T-cell (primary cell): ENCODE measurements around the gene IL1RL2. TPM values are rescaled to one million over a fixed set of nuclear protein-coding genes. Genes with fewer than 3 reads are reported as not detected.

ENCODE experiments used
- ATAC-seq, 4 experiments: fragments of 200-7000 bp in 3 of 4; fragments of 150-1000 bp in 1 of 4; cut with Tn5 transposase; replicated peaks in 1 of 4; 1 replicate in 3 of 4; 2 replicates in 1 of 4; pipeline ENCODE4 v1.10.0; 2021; ENCODE audit warnings: moderate library complexity in 3 of 4, mild to moderate bottlenecking in 2 of 4, moderate number of reproducible peaks in 1 of 4
- CTCF ChIA-PET, 2 donors: fragments of 300-600 bp; sonication (Branson Sonifier 250); formaldehyde crosslinking; loops; one replicate each; lab custom pipeline; 2022; ENCODE audit warnings: antibody characterized with exemption in 2 of 2; lab: Charles Lee
- POLR2A ChIA-PET, 2 donors: fragments of 300-600 bp; sonication (Branson Sonifier 250); formaldehyde crosslinking; loops; one replicate each; lab custom pipeline; 2022; ENCODE audit warnings: antibody characterized with exemption in 2 of 2; lab: Charles Lee
- DNase-seq, 35 experiments: peaks; one replicate each; pipeline versions ENCODE4 v3.0.0 to v3.0.0-alpha.2; 2013 to 2023
- H3K27ac ChIP-seq: one replicate; pipeline ENCODE4 v1.5.1; 2013; ENCODE audit warnings: low read length
- H3K27me3 ChIP-seq, 2 experiments: replicated peaks in 1 of 2; 1 replicate in 1 of 2; 2 replicates in 1 of 2; pipeline versions ENCODE4 v1.6.1 to v1.7.0; 2013; ENCODE audit warnings: low read length in 1 of 2, mixed read lengths in 1 of 2; ENCODE audit not compliant: control insufficient read depth in 2 of 2, insufficient read depth in 2 of 2; ENCODE audit errors: extremely low read depth in 1 of 2
- H3K36me3 ChIP-seq, 2 donors: 1 replicate in 1 of 2; 2 replicates in 1 of 2; pipeline versions ENCODE4 v1.6.1 to v1.7.0; 2013; ENCODE audit warnings: low read length in 1 of 2; ENCODE audit not compliant: control insufficient read depth in 2 of 2, insufficient read depth in 1 of 2; ENCODE audit errors: extremely low read depth in 1 of 2
- H3K4me1 ChIP-seq, 2 experiments: 1 replicate in 1 of 2; 2 replicates in 1 of 2; pipeline versions ENCODE4 v1.6.1 to v1.7.0; 2013; ENCODE audit warnings: low read length in 2 of 2, mixed read lengths in 1 of 2; ENCODE audit not compliant: insufficient read depth in 2 of 2, control insufficient read depth in 1 of 2; ENCODE audit errors: extremely low read depth in 1 of 2
- H3K4me3 ChIP-seq, 2 donors: 1 replicate in 1 of 2; 2 replicates in 1 of 2; pipeline versions ENCODE4 v1.5.1 to v1.7.0; 2013; ENCODE audit warnings: mild to moderate bottlenecking in 2 of 2, low read length in 1 of 2, moderate library complexity in 1 of 2; ENCODE audit not compliant: control insufficient read depth in 1 of 2; ENCODE audit errors: extremely low read depth in 1 of 2
- H3K9me3 ChIP-seq: 2 replicates; pipeline ENCODE4 v1.7.0; 2013
- H3K27ac Mint-ChIP-seq, 2 donors: one replicate each; pipeline ENCODE4 v1.8.0; 2020 to 2021; ENCODE audit warnings: mild to moderate bottlenecking in 2 of 2, mixed read lengths in 2 of 2
- H3K27me3 Mint-ChIP-seq, 2 donors: one replicate each; pipeline ENCODE4 v1.8.0; 2021 to 2022; ENCODE audit warnings: mixed read lengths in 2 of 2
- H3K36me3 Mint-ChIP-seq: one replicate; pipeline ENCODE4 v1.8.0; 2021; ENCODE audit warnings: mixed read lengths
- H3K4me1 Mint-ChIP-seq, 3 donors: one replicate each; pipeline ENCODE4 v1.8.0; 2020 to 2022; ENCODE audit warnings: mixed read lengths in 3 of 3, mild to moderate bottlenecking in 1 of 3
- H3K4me3 Mint-ChIP-seq, 3 donors: one replicate each; pipeline ENCODE4 v1.8.0; 2020 to 2022; ENCODE audit warnings: mild to moderate bottlenecking in 3 of 3, mixed read lengths in 3 of 3, moderate library complexity in 3 of 3
- H3K9me3 Mint-ChIP-seq, 3 donors: one replicate each; pipeline ENCODE4 v1.8.0; 2020 to 2022; ENCODE audit warnings: mixed read lengths in 3 of 3
- WGBS: methylation state at CpG from one replicate; pipeline ENCODE4 v1.1.5; 2013; ENCODE audit warnings: missing lambda C conversion rate; ENCODE audit not compliant: insufficient coverage; 5-methylcytosine and 5-hydroxymethylcytosine counted together
- total RNA-seq, 35 experiments: library from RNA in 6 of 35; stranded (reverse) in 6 of 35; fragments of 120-200 nt in 1 of 35; gene quantifications; one replicate each; pipeline versions ENCODE4 v1.2.1 to v1.2.4 and lab custom pipeline; 2013 to 2026

Gene IL1RL2
- total RNA-seq, 5 donors from 2014 or later (not counting 1 experiment from before 2014, with no cell fraction given): not detected

DNA sequence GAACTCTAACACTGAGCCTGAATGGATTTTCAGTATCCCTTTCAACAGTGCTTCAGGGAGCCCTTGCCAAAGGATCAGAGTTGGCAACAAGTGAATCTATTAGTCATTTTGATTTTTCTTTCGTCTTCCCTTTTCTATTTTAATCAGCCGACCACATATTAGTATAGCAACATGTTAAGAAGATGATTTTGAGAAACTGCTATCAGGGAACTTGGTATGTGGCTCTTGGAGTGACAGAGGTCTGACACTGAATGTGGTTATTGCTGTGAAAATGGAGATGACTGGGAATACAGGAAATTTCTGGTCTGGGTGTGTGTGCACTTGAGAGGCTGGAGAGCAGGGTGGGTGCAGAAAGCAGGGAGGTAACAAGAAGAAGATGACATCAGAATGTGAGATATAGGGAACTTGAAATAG, 95.9 kb downstream of the IL1RL2 start:
- Mint-ChIP-seq H3K4me3 (no peak overlapping the region), H3K36me3 (no peaks in the 10 kb centered on the region), H3K9me3 (no peaks in the 10 kb centered on the region), H3K27ac (no peak overlapping the region), H3K4me1 (peaks cover 8 to 10% (median 10%) of the 10 kb centered on the region in 3 donors), H3K27me3 (no peaks in the 10 kb centered on the region)
- DNase-seq: no peak
- no peak for ATAC-seq
- ChIA-PET CTCF (no interaction called here), POLR2A (no interaction called here)
- H3K9me3 ChIP-seq: no peaks in the 10 kb centered on the region
- no peaks in the 10 kb centered on the region for H3K27me3 ChIP-seq
- H3K4me1 ChIP-seq: peaks cover 1 to 4% of the 10 kb centered on the region in 2 experiments
- no CpG with 5 or more reads among the region's 2 CpGs for WGBS
- no peaks in the 10 kb centered on the region for H3K36me3 ChIP-seq
- H3K4me3 ChIP-seq: no peak overlapping the region
- no peak overlapping the region for H3K27ac ChIP-seq

DNA sequence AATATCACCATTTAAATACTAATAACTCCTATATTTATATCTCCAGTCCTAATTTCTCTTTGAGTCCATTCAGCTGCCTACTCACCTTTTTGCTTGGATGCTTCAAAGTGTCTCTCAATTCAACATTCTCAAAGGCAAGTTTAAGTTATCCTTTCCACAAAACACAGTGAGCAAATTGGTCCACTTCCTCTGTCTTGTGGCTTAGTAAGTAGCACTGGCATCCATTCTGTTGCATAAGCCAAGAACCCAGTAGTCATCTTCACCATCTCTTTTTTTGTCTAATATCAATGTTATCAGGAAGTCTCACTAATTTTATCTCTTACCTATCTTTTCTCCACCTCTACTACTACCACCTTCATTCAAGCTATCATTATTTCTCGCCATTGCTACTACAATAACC, 97.2 kb downstream of the IL1RL2 start:
- ChIA-PET CTCF (interaction anchor here in 1 of 2 donors (0.6 to 1.5 kb wide), 2 partner anchors 28 to 43 kb away, joined by 3 read pairs; no protein-coding TSS in a partner anchor), POLR2A (no interaction called here)
- Histone ChIP-seq H3K36me3 (no peaks in the 10 kb centered on the region), H3K4me3 (no peak overlapping the region), H3K4me1 (no peaks in the 10 kb centered on the region), H3K27me3 (no peaks in the 10 kb centered on the region), H3K27ac (no peak overlapping the region), H3K9me3 (no peaks in the 10 kb centered on the region)
- H3K27me3 Mint-ChIP-seq: no peaks in the 10 kb centered on the region
- WGBS: 100% methylated on average over 1 of the region's 1 CpG
- ATAC-seq (no peak), DNase-seq (no peak)
- no peaks in the 10 kb centered on the region for H3K36me3 Mint-ChIP-seq
- no peaks in the 10 kb centered on the region for H3K9me3 Mint-ChIP-seq
- no peaks in the 10 kb centered on the region for H3K4me1 Mint-ChIP-seq
- H3K27ac Mint-ChIP-seq: no peak overlapping the region
- no peak overlapping the region for H3K4me3 Mint-ChIP-seq

DNA sequence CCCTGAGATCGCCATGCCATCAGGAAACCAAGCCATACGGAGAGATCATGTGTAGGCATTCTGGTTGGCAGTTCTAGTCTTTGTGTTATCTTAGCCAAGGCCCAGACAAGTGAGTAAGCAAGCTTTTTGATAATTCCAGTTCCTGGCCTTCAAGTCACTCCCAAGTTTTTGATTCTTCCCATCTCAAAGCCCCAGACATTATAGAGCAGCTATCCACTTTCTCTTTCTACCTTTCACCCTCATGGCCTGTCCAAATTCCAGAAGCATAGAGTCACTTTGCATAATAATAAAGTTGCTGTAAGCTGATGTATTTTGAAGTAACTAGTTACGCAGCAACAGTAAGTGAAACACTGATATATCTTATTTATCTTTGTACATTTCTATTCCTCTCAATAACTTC, 97.8 kb downstream of the IL1RL2 start:
- ChIA-PET CTCF (interaction anchor here in 1 of 2 donors (1.5 kb wide), 1 partner anchor 44 kb away, joined by 3 read pairs; no protein-coding TSS in a partner anchor), POLR2A (no interaction called here)
- Mint-ChIP-seq H3K27me3 (peaks cover 0 to under 1% of the 10 kb centered on the region in 2 donors), H3K27ac (no peak overlapping the region), H3K36me3 (no peaks in the 10 kb centered on the region), H3K4me3 (no peak overlapping the region), H3K9me3 (no peaks in the 10 kb centered on the region), H3K4me1 (no peaks in the 10 kb centered on the region)
- Histone ChIP-seq H3K27me3 (no peaks in the 10 kb centered on the region), H3K27ac (no peak overlapping the region), H3K4me1 (no peaks in the 10 kb centered on the region), H3K9me3 (no peaks in the 10 kb centered on the region), H3K4me3 (no peak overlapping the region), H3K36me3 (no peaks in the 10 kb centered on the region)
- WGBS: 100% methylated on average over 2 of the region's 3 CpGs
- DNase-seq (no peak), ATAC-seq (no peak)

DNA sequence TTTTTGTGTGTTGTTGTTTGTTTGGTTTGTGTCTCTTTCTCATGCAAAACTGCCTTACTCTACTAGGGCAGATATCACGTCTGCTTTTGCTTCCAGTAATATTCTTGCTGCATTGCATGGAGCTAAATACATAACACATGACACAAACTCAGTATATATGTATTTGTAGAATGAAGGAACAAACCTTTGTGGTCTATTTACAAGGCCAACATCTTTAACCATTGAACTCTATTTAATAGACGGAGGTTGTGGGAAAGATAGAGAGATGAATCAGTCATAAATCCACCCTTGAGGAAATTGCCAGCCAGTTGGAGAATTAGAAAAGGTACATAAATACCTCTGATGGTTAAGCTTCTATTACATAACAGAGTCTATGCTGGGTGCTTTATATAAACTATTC, 98.5 kb downstream of the IL1RL2 start:
- no CpG with 5 or more reads among the region's 2 CpGs for WGBS
- H3K36me3 Mint-ChIP-seq: no peaks in the 10 kb centered on the region
- Histone ChIP-seq H3K4me3 (no peak overlapping the region), H3K9me3 (no peaks in the 10 kb centered on the region), H3K27me3 (no peaks in the 10 kb centered on the region), H3K27ac (no peak overlapping the region), H3K4me1 (no peaks in the 10 kb centered on the region), H3K36me3 (no peaks in the 10 kb centered on the region)
- H3K27ac Mint-ChIP-seq: no peak overlapping the region
- ChIA-PET CTCF (interaction anchor here (0.7 to 1.8 kb wide), 2 partner anchors 45 to 444 kb away, joined by 3 to 7 read pairs; no protein-coding TSS in a partner anchor), POLR2A (no interaction called here)
- no peak overlapping the region for H3K4me3 Mint-ChIP-seq
- ATAC-seq (no peak), DNase-seq (no peak)
- no peaks in the 10 kb centered on the region for H3K4me1 Mint-ChIP-seq
- peaks cover 0 to 1% of the 10 kb centered on the region in 2 donors for H3K27me3 Mint-ChIP-seq
- no peaks in the 10 kb centered on the region for H3K9me3 Mint-ChIP-seq

DNA sequence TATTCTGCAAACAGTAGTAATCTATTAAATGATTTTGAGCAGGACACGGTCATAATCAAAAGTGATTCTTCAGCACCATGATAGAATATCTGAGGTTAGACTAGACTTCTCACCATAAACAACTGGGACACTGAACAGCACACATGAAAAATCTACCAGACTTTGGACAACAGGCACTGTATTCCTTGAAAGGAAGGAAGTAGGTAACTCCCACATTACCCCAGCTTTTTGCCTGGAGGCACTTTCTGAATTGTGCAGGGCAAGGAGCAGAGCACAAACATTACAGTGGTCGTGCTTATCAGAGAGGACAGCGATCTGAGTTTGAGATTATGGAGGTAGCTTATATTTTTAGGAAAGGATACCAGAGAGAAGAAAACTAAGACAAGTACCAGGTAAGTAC, 99.2 kb downstream of the IL1RL2 start:
- Mint-ChIP-seq H3K27me3 (peaks cover 0 to 1% of the 10 kb centered on the region in 2 donors), H3K4me3 (no peak overlapping the region), H3K9me3 (no peaks in the 10 kb centered on the region), H3K27ac (no peak overlapping the region), H3K36me3 (no peaks in the 10 kb centered on the region), H3K4me1 (no peaks in the 10 kb centered on the region)
- Histone ChIP-seq H3K36me3 (no peaks in the 10 kb centered on the region), H3K27ac (no peak overlapping the region), H3K4me1 (no peaks in the 10 kb centered on the region), H3K27me3 (no peaks in the 10 kb centered on the region), H3K9me3 (no peaks in the 10 kb centered on the region), H3K4me3 (no peak overlapping the region)
- ChIA-PET CTCF (interaction anchor here (0.7 to 1.8 kb wide), 3 partner anchors 9 to 443 kb away, joined by 3 to 7 read pairs (median 3); no protein-coding TSS in a partner anchor), POLR2A (interaction anchor here in 1 of 2 donors (0.7 kb wide), 1 partner anchor 100 kb away, joined by 5 read pairs; no protein-coding TSS in a partner anchor)
- ATAC-seq: no peak
- no peak for DNase-seq
- no CpG with 5 or more reads among the region's 3 CpGs for WGBS

DNA sequence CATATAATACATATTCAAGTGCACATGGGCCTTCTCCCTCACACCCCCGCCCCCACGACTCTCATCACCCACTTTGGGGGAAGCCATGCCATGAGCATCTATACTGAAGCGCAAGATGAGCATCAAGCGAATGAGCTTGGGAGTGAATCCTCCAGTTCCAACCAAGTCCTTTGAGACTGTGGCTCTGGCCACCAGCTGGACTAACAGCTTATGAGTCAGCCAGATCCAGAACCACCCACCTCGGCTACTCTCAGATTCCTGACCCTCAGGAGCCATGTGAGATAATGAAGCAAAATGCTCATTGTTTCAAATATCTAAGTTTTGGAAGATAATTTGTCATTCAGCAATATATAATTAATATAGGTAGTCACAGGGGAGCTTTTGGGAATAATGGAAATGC, 102.3 kb downstream of the IL1RL2 start:
- Histone ChIP-seq H3K4me3 (no peak overlapping the region), H3K4me1 (no peaks in the 10 kb centered on the region), H3K9me3 (no peaks in the 10 kb centered on the region), H3K27ac (no peak overlapping the region), H3K27me3 (no peaks in the 10 kb centered on the region), H3K36me3 (no peaks in the 10 kb centered on the region)
- no peak overlapping the region for H3K4me3 Mint-ChIP-seq
- ChIA-PET CTCF (no interaction called here), POLR2A (no interaction called here)
- no peaks in the 10 kb centered on the region for H3K36me3 Mint-ChIP-seq
- ATAC-seq (no peak), DNase-seq (no peak)
- WGBS: 94% methylated on average over 4 of the region's 5 CpGs
- H3K9me3 Mint-ChIP-seq: no peaks in the 10 kb centered on the region
- peaks cover 0 to 1% of the 10 kb centered on the region in 2 donors for H3K27me3 Mint-ChIP-seq
- no peak overlapping the region for H3K27ac Mint-ChIP-seq
- peaks cover 0 to 9% (median 0%) of the 10 kb centered on the region in 3 donors for H3K4me1 Mint-ChIP-seq
